HepG2 (cell line): Measurements from ENCODE around the gene HRH2. TPM values are rescaled to one million over a fixed set of nuclear protein-coding genes. Genes with fewer than 3 reads are reported as not detected.

Source experiments
- ATAC-seq: fragments of 200-7000 bp; cut with Tn5 transposase; 3 replicates; pipeline ENCODE4 v1.9.1; 2020; ENCODE audit warnings: mild to moderate bottlenecking, moderate library complexity
- BruUV-seq: library from RNA; stranded (reverse); fragments of 400-500 nt; replicated peaks from 2 replicates; lab custom pipeline; 2021; lab: Mats Ljungman, UMichigan
- CTCF ChIA-PET: fragments of 300-600 bp; formaldehyde crosslinking; extraction: SDS; loops from one replicate; lab custom pipeline; 2021; ENCODE audit warnings: low total read pairs, inconsistent platforms, low intra/inter-chr PET ratio; lab: Yijun Ruan, JAX
- POLR2A ChIA-PET: fragments of 350-600 bp; sonication (Branson Sonifier 250); formaldehyde crosslinking; loops from one replicate; lab custom pipeline; 2020; ENCODE audit warnings: antibody characterized with exemption, inconsistent platforms; lab: Yijun Ruan, JAX
- DNase-seq: peaks from one replicate; pipeline ENCODE4 v3.0.0-alpha.2; 2015; ENCODE audit warnings: low spot score
- FAIRE-seq: peaks from 3 replicates; lab custom pipeline; 2011; peaks lifted over from hg19 to GRCh38; lab: Jason Lieb, UNC
- H2AFZ ChIP-seq: one replicate; pipeline ENCODE4 v1.6.1; 2011; ENCODE audit warnings: low read length, inconsistent platforms
- H3K27ac ChIP-seq: fragments of 300-600 bp; 3 replicates; pipeline ENCODE4 v1.8.0; 2011; ENCODE audit warnings: mixed run types, mild to moderate bottlenecking, mixed read lengths, low read length, inconsistent platforms; ENCODE audit not compliant: insufficient read depth; ENCODE audit errors: extremely low read length
- H3K27me3 ChIP-seq, 2 experiments: fragments of 200-600 bp in 1 of 2; 2 replicates in 1 of 2; 3 replicates in 1 of 2; pipeline versions ENCODE4 v1.6.0 to v1.8.0; 2011; ENCODE audit warnings: low read length in 2 of 2, mild to moderate bottlenecking in 2 of 2, moderate library complexity in 2 of 2, inconsistent platforms in 1 of 2; ENCODE audit not compliant: insufficient read depth in 2 of 2, control insufficient read depth in 1 of 2
- H3K36me3 ChIP-seq, 2 experiments: fragments of 200-600 bp in 1 of 2; replicated peaks in 1 of 2; 2 replicates in 1 of 2; 3 replicates in 1 of 2; pipeline versions ENCODE4 v1.5.1 to v1.8.0; 2011; ENCODE audit warnings: low read length in 2 of 2, inconsistent platforms in 1 of 2; ENCODE audit not compliant: insufficient read depth in 2 of 2, control insufficient read depth in 1 of 2
- H3K4me1 ChIP-seq: 2 replicates; pipeline ENCODE4 v1.5.1; 2012; ENCODE audit warnings: low read length, inconsistent platforms; ENCODE audit not compliant: insufficient read depth
- H3K4me2 ChIP-seq: 2 replicates; pipeline ENCODE4 v1.6.0; 2011; ENCODE audit warnings: low read depth, low read length, inconsistent platforms
- H3K4me3 ChIP-seq, 3 experiments: fragments of 200-600 bp in 1 of 3; sonication (generic), shearing (Covaris generic) in 1 of 3; replicated peaks in 1 of 3; 2 replicates each; pipeline ENCODE4 v1.5.1; 2011 to 2016; ENCODE audit warnings: low read length in 3 of 3, inconsistent platforms in 2 of 3, low read depth in 2 of 3, mild to moderate bottlenecking in 2 of 3, control low read depth in 1 of 3, mixed read lengths in 1 of 3; ENCODE audit not compliant: insufficient read depth in 1 of 3
- H3K79me2 ChIP-seq: one replicate; pipeline ENCODE4 v1.6.1; 2011; ENCODE audit warnings: low read length, inconsistent platforms; ENCODE audit not compliant: insufficient read depth
- H3K9ac ChIP-seq: 2 replicates; pipeline ENCODE4 v1.6.0; 2011; ENCODE audit warnings: mild to moderate bottlenecking, low read depth, low read length, inconsistent platforms; ENCODE audit not compliant: insufficient read depth
- H3K9me3 ChIP-seq: 2 replicates; pipeline ENCODE4 v1.5.1; 2012; ENCODE audit warnings: mild to moderate bottlenecking, low read length
- H4K20me1 ChIP-seq: 2 replicates; pipeline ENCODE4 v1.6.0; 2011; ENCODE audit warnings: inconsistent platforms, mild to moderate bottlenecking, low read length, moderate library complexity; ENCODE audit not compliant: insufficient read depth
- HNF4G ChIP-seq, 2 experiments: sonication (generic) in 1 of 2; formaldehyde crosslinking in 1 of 2; IDR thresholded peaks; 2 replicates each; pipeline versions ENCODE4 v1.4.0 to v1.6.1; 2011 to 2020; ENCODE audit warnings: borderline replicate concordance in 2 of 2, low read depth in 2 of 2, mild to moderate bottlenecking in 2 of 2, low read length in 1 of 2, missing genetic modification reagents in 1 of 2, moderate library complexity in 1 of 2
- NCOA2 ChIP-seq: sonication (generic); formaldehyde crosslinking; IDR thresholded peaks from 2 replicates; pipeline ENCODE4 v1.8.0; 2022; ENCODE audit warnings: inconsistent platforms
- NONO ChIP-seq, 2 experiments: fragments of 450-650 bp in 1 of 2; sonication (generic) in 1 of 2; formaldehyde crosslinking in 1 of 2; IDR thresholded peaks in 1 of 2; conservative IDR thresholded peaks in 1 of 2; 2 replicates each; pipeline versions ENCODE4 v1.6.1 to v1.8.0; 2017 to 2022; ENCODE audit warnings: mild to moderate bottlenecking in 1 of 2, missing genetic modification reagents in 1 of 2, moderate library complexity in 1 of 2
- NR2F2 ChIP-seq: IDR thresholded peaks from 2 replicates; pipeline ENCODE4 v1.6.1; 2012; ENCODE audit warnings: low read depth, inconsistent platforms, borderline replicate concordance
- SMAD1 ChIP-seq: sonication (generic); formaldehyde crosslinking; IDR thresholded peaks from 2 replicates; pipeline ENCODE4 v1.4.0; 2020; ENCODE audit warnings: missing genetic modification reagents, low read depth, mild to moderate bottlenecking, borderline replicate concordance
- TCF12 ChIP-seq, 2 experiments: fragments of 450-650 bp in 1 of 2; sonication (generic) in 1 of 2; formaldehyde crosslinking in 1 of 2; IDR thresholded peaks; 2 replicates each; pipeline versions ENCODE4 v1.6.1 to v1.8.0; 2017 to 2022; ENCODE audit warnings: antibody characterized with exemption in 1 of 2, mild to moderate bottlenecking in 1 of 2, missing genetic modification reagents in 1 of 2, moderate library complexity in 1 of 2
- YY1 ChIP-seq: IDR thresholded peaks from 2 replicates; pipeline ENCODE4 v1.6.1; 2011; ENCODE audit warnings: low read length, low read depth, moderate library complexity, mild to moderate bottlenecking; ENCODE audit not compliant: insufficient read depth, insufficient replicate concordance
- ZFYVE20 ChIP-seq: sonication (generic); formaldehyde crosslinking; IDR thresholded peaks from 2 replicates; pipeline ENCODE4 v1.8.0; 2023; ENCODE audit warnings: low read depth, mild to moderate bottlenecking, moderate library complexity, missing genetic modification reagents, borderline replicate concordance
- ZIK1 ChIP-seq: sonication (generic); formaldehyde crosslinking; IDR thresholded peaks from 2 replicates; pipeline ENCODE4 v1.5.0; 2020; ENCODE audit warnings: mild to moderate bottlenecking, low read depth, missing genetic modification reagents, borderline replicate concordance
- ZNF580 ChIP-seq: IDR thresholded peaks from 2 replicates; pipeline ENCODE4 v1.6.1; 2016; ENCODE audit warnings: low read depth, borderline replicate concordance
- ZNF841 ChIP-seq: sonication (generic); formaldehyde crosslinking; IDR thresholded peaks from 2 replicates; pipeline ENCODE4 v1.8.1; 2023; ENCODE audit warnings: missing genetic modification reagents, borderline replicate concordance
- WGBS: methylation state at CpG from one replicate; pipeline ENCODE4 v1.1.6; 2017; ENCODE audit warnings: low lambda C conversion rate; 5-methylcytosine and 5-hydroxymethylcytosine counted together
- in situ Hi-C: cut with HindIII; loops from 2 replicates; pipeline ENCODE4 v1.10.0; 2017; ENCODE audit warnings: low pct_unique_long_range_greater_than_20kb; ENCODE audit not compliant: extremely low pct_ligation_motif_present
- intact Hi-C: fragments of 100-400 bp; cut with micrococcal nuclease; formaldehyde crosslinking; loops from one replicate; pipeline ENCODE4 v1.10.0; 2022; ENCODE audit not compliant: unreplicated experiment
- polyA plus RNA-seq, 8 experiments: library from polyadenylated mRNA; depleted of rRNA in 3 of 8; stranded (reverse) in 7 of 8; unstranded in 1 of 8; fragments of >200 nt; fragmentation: Illumina TruSeq in 4 of 8; extraction: Trizol in 4 of 8; gene quantifications; 2 replicates each; pipeline versions ENCODE4 v1.2.1 to v1.2.3, GENCODE V29; 2011 to 2016; ENCODE audit warnings: low read depth in 4 of 8, missing spikeins in 1 of 8, mixed read lengths in 1 of 8; ENCODE audit not compliant: insufficient read depth in 1 of 8
- total RNA-seq, 5 experiments: library from RNA; depleted of rRNA; stranded (reverse); fragments of >200 nt; fragmentation: Illumina TruSeq; extraction: Trizol; gene quantifications; 2 replicates each; pipeline ENCODE4 v1.2.3, GENCODE V29; 2016; ENCODE audit warnings: low read depth in 1 of 5
- TF ChIP-seq, protein P1 (sequence below): sonication (generic); formaldehyde crosslinking; IDR thresholded peaks from 2 replicates; pipeline ENCODE4 v1.4.0; 2020; ENCODE audit warnings: missing genetic modification reagents
- TF ChIP-seq, protein P2 (sequence below): sonication (generic); formaldehyde crosslinking; IDR thresholded peaks from 2 replicates; pipeline ENCODE4 v1.9.0; 2021; ENCODE audit warnings: missing genetic modification reagents, borderline replicate concordance
- TF ChIP-seq, protein P3 (sequence below): fragments of 450-650 bp; IDR thresholded peaks from 2 replicates; pipeline ENCODE4 v1.6.1; 2017; ENCODE audit warnings: mild to moderate bottlenecking

HRH2 gene
- total and polyA plus RNA-seq, 2 of the 13 experiments (the other 11 are each of a cell fraction or from before 2014, with no cell fraction given) = not detected

- no peak overlapping the region for H2AFZ ChIP-seq
- no peak for FAIRE-seq
- H4K20me1 ChIP-seq = no peaks in the 10 kb centered on the region
- no peaks in the 10 kb centered on the region for H3K36me3 ChIP-seq
- H3K9ac ChIP-seq = no peak overlapping the region
- no peak for ATAC-seq
- peaks cover 1 to 20% of the 10 kb centered on the region in 2 experiments; a peak in 3 of 5 replicates for H3K27me3 ChIP-seq
- H3K9me3 ChIP-seq = no peaks in the 10 kb centered on the region
- no peak overlapping the region for H3K4me2 ChIP-seq
- CTCF ChIA-PET = no interaction called here
- BruUV-seq = no TSS peak
- no peaks in the 10 kb centered on the region for H3K79me2 ChIP-seq
- in situ Hi-C loops (no loop called here), intact Hi-C loops (no loop called here)
- WGBS = 22% methylated on average over 4 of the region's 9 CpGs
- H3K4me3 ChIP-seq = no peak overlapping the region
- no peak for DNase-seq
- POLR2A ChIA-PET = no interaction called here
- no peak overlapping the region for H3K27ac ChIP-seq
- H3K4me1 ChIP-seq = peaks cover 3% of the 10 kb centered on the region
- TF ChIP-seq SMAD1 (no peak), NR2F2 (no peak), NONO (IDR thresholded peaks at IDR 0.05) (no peak), NONO (CRISPR knock-in tag; conservative IDR thresholded peaks at IDR 0.05) (no peak), TCF12 (IDR thresholded peaks at IDR 0.05) (no peak), TCF12 (CRISPR knock-in tag; IDR thresholded peaks at IDR 0.05) (no peak), ZNF841 (CRISPR knock-in tag) (no peak), ZFYVE20 (CRISPR knock-in tag) (no peak), ZIK1 (CRISPR knock-in tag) (no peak), YY1 (no peak), ZNF580 (CRISPR knock-in tag) (no peak), NCOA2 (CRISPR knock-in tag) (no peak), HNF4G (IDR thresholded peaks at IDR 0.05; ENCODE audit: borderline replicate concordance, low read depth, low read length) (no peak), HNF4G (CRISPR knock-in tag; IDR thresholded peaks at IDR 0.05; ENCODE audit: borderline replicate concordance, low read depth) (no peak)
- TF ChIP-seq, protein P1, sequence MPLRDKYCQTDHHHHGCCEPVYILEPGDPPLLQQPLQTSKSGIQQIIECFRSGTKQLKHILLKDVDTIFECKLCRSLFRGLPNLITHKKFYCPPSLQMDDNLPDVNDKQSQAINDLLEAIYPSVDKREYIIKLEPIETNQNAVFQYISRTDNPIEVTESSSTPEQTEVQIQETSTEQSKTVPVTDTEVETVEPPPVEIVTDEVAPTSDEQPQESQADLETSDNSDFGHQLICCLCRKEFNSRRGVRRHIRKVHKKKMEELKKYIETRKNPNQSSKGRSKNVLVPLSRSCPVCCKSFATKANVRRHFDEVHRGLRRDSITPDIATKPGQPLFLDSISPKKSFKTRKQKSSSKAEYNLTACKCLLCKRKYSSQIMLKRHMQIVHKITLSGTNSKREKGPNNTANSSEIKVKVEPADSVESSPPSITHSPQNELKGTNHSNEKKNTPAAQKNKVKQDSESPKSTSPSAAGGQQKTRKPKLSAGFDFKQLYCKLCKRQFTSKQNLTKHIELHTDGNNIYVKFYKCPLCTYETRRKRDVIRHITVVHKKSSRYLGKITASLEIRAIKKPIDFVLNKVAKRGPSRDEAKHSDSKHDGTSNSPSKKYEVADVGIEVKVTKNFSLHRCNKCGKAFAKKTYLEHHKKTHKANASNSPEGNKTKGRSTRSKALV (CRISPR knock-in tag) = no peak
- TF ChIP-seq, protein P2, sequence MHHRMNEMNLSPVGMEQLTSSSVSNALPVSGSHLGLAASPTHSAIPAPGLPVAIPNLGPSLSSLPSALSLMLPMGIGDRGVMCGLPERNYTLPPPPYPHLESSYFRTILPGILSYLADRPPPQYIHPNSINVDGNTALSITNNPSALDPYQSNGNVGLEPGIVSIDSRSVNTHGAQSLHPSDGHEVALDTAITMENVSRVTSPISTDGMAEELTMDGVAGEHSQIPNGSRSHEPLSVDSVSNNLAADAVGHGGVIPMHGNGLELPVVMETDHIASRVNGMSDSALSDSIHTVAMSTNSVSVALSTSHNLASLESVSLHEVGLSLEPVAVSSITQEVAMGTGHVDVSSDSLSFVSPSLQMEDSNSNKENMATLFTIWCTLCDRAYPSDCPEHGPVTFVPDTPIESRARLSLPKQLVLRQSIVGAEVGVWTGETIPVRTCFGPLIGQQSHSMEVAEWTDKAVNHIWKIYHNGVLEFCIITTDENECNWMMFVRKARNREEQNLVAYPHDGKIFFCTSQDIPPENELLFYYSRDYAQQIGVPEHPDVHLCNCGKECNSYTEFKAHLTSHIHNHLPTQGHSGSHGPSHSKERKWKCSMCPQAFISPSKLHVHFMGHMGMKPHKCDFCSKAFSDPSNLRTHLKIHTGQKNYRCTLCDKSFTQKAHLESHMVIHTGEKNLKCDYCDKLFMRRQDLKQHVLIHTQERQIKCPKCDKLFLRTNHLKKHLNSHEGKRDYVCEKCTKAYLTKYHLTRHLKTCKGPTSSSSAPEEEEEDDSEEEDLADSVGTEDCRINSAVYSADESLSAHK (CRISPR knock-in tag) = no peak
- TF ChIP-seq, protein P3, sequence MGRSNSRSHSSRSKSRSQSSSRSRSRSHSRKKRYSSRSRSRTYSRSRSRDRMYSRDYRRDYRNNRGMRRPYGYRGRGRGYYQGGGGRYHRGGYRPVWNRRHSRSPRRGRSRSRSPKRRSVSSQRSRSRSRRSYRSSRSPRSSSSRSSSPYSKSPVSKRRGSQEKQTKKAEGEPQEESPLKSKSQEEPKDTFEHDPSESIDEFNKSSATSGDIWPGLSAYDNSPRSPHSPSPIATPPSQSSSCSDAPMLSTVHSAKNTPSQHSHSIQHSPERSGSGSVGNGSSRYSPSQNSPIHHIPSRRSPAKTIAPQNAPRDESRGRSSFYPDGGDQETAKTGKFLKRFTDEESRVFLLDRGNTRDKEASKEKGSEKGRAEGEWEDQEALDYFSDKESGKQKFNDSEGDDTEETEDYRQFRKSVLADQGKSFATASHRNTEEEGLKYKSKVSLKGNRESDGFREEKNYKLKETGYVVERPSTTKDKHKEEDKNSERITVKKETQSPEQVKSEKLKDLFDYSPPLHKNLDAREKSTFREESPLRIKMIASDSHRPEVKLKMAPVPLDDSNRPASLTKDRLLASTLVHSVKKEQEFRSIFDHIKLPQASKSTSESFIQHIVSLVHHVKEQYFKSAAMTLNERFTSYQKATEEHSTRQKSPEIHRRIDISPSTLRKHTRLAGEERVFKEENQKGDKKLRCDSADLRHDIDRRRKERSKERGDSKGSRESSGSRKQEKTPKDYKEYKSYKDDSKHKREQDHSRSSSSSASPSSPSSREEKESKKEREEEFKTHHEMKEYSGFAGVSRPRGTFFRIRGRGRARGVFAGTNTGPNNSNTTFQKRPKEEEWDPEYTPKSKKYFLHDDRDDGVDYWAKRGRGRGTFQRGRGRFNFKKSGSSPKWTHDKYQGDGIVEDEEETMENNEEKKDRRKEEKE = no peak
These were observed 31.5 kb downstream of the HRH2 start for GRCh38 chr5:175689147-175689991.
